WI38 (cell line): ENCODE results near the gene A3GALT2.

Source experiments
- H3K4me3 ChIP-seq: 2 replicates; pipeline ENCODE4 v1.5.1; 2011; ENCODE audit warnings: low read depth, mild to moderate bottlenecking, control low read depth, low read length
- CTCF ChIP-seq: IDR thresholded peaks from 2 replicates; pipeline ENCODE4 v1.5.1; 2012; ENCODE audit warnings: low read depth, mild to moderate bottlenecking, control low read depth, low read length

The A3GALT2 gene

GRCh38 chr1:33275195-33275594 lies 45.7 kb downstream of the A3GALT2 start:
- no peak overlapping the region for H3K4me3 ChIP-seq
- TF ChIP-seq CTCF, result no peak

- TF ChIP-seq CTCF, result no peak
- H3K4me3 ChIP-seq, result no peak overlapping the region
These were observed 46.5 kb downstream of the A3GALT2 start for GRCh38 chr1:33274446-33274845.

GRCh38 chr1:33273961-33274371 lies 46.9 kb downstream of the A3GALT2 start:
- no peak overlapping the region for H3K4me3 ChIP-seq
- TF ChIP-seq CTCF, result no peak

- no peak overlapping the region for H3K4me3 ChIP-seq
- TF ChIP-seq CTCF, result no peak
These were observed 47.5 kb downstream of the A3GALT2 start for GRCh38 chr1:33273406-33273805.

GRCh38 chr1:33272930-33273329 lies 48.0 kb downstream of the A3GALT2 start:
- H3K4me3 ChIP-seq, result no peak overlapping the region
- no peak for TF ChIP-seq CTCF

GRCh38 chr1:33272509-33272908 lies 48.4 kb downstream of the A3GALT2 start:
- H3K4me3 ChIP-seq, result no peak overlapping the region
- no peak for TF ChIP-seq CTCF

- H3K4me3 ChIP-seq, result no peak overlapping the region
- TF ChIP-seq CTCF, result no peak
These were observed 49.0 kb downstream of the A3GALT2 start for GRCh38 chr1:33271666-33272505.
